ENCODE data around the gene TRIM41. TPM values are rescaled to one million over a fixed set of nuclear protein-coding genes. Genes with fewer than 3 reads are reported as not detected.
"Not testable (repeated sequence)": the region's sequence is repeated elsewhere in the genome, so short reads cannot be mapped to it uniquely, and the experiment has no call there.

TRIM41 gene
- total RNA-seq, 1 experiment from 2014 or later: 34.2 TPM

- not testable (repeated sequence) for H3K27ac Mint-ChIP-seq, DNase-seq
Observed at GRCh38 chr5:181210148-181210547, 12.9 kb upstream of the TRIM41 start.

GRCh38 chr5:181210698-181211097, 12.4 kb upstream of the TRIM41 start:
- Mint-ChIP-seq H3K9me3 (peaks cover 9 to 15% of the 10 kb centered on the region in 2 experiments; a peak in 3 of 5 replicates), H3K27me3 (ENCODE audit: low read depth) (peaks cover 30% of the 10 kb centered on the region), H3K4me1 (peaks cover 14 to 25% of the 10 kb centered on the region in 2 experiments)
- not testable (repeated sequence) for H3K79me1 ChIP-seq (ENCODE audit: insufficient read depth, low read depth, low read length, poor library complexity, severe bottlenecking); DNase-seq; H3K4me2 ChIP-seq (ENCODE audit: insufficient read depth, insufficient read length, low read length); H4K8ac ChIP-seq (replicated peaks; ENCODE audit: insufficient read length, low read depth, low read length); H4K91ac ChIP-seq (ENCODE audit: insufficient read length, low read depth, low read length); H2AFZ ChIP-seq (ENCODE audit: low read length); H3K27ac ChIP-seq (ENCODE audit: insufficient read length, low read depth, low read length); H2BK20ac ChIP-seq (ENCODE audit: low read depth, low read length, poor library complexity, severe bottlenecking); H3K9me3 ChIP-seq (ENCODE audit: control insufficient read depth, low read depth, low read length); H3T11ph ChIP-seq (ENCODE audit: low read length); H4K5ac ChIP-seq (ENCODE audit: insufficient read length, low read depth, low read length); H2BK12ac ChIP-seq (ENCODE audit: insufficient read length, low read depth, low read length); H2BK5ac ChIP-seq (ENCODE audit: insufficient read length, low read length); H3K4ac ChIP-seq (ENCODE audit: low read depth, low read length); H3K27ac Mint-ChIP-seq; H2BK120ac ChIP-seq (ENCODE audit: low read depth, low read length, poor library complexity, severe bottlenecking); H3K23me2 ChIP-seq (ENCODE audit: insufficient read length, low read depth, low read length, poor library complexity, severe bottlenecking); H4K20me1 ChIP-seq (ENCODE audit: control insufficient read depth, insufficient read depth, insufficient read length); H3K9ac ChIP-seq (ENCODE audit: extremely low read depth, insufficient read length, low read length); H3K79me2 ChIP-seq (ENCODE audit: insufficient read depth, low read length); H3K56ac ChIP-seq (ENCODE audit: insufficient read length, low read depth, low read length); H3K23ac ChIP-seq (ENCODE audit: insufficient read length, low read depth, low read length); H3K14ac ChIP-seq (ENCODE audit: insufficient read depth, low read length); H2BK15ac ChIP-seq (ENCODE audit: low read depth, low read length); H3K27me3 ChIP-seq (ENCODE audit: insufficient read depth, low read length); H3K4me3 Mint-ChIP-seq; H3K18ac ChIP-seq (ENCODE audit: insufficient read length, low read depth, low read length); H3K36me3 Mint-ChIP-seq (ENCODE audit: insufficient read depth in 1 of 3, low read depth in 3 of 3); H3K4me1 ChIP-seq (ENCODE audit: insufficient read depth, low read length); H2AK5ac ChIP-seq (ENCODE audit: insufficient read length, low read length)
- no CpG with 5 or more reads among the region's 17 CpGs for WGBS (ENCODE audit: extremely low coverage, insufficient read length, low lambda C conversion rate)

More at GRCh38 chr5:181210148-181210547, 12.9 kb upstream of the TRIM41 start:
- H3K79me2 ChIP-seq (ENCODE audit: insufficient read depth, low read length); H4K91ac ChIP-seq (ENCODE audit: insufficient read length, low read depth, low read length); H2AK5ac ChIP-seq (ENCODE audit: insufficient read length, low read length); H2BK20ac ChIP-seq (ENCODE audit: low read depth, low read length, poor library complexity, severe bottlenecking); H4K20me1 ChIP-seq (ENCODE audit: control insufficient read depth, insufficient read depth, insufficient read length); H3K14ac ChIP-seq (ENCODE audit: insufficient read depth, low read length); H3T11ph ChIP-seq (ENCODE audit: low read length); H2AFZ ChIP-seq (ENCODE audit: low read length); H2BK5ac ChIP-seq (ENCODE audit: insufficient read length, low read length); H3K56ac ChIP-seq (ENCODE audit: insufficient read length, low read depth, low read length); H3K4me3 Mint-ChIP-seq; H3K18ac ChIP-seq (ENCODE audit: insufficient read length, low read depth, low read length); H4K5ac ChIP-seq (ENCODE audit: insufficient read length, low read depth, low read length); H2BK120ac ChIP-seq (ENCODE audit: low read depth, low read length, poor library complexity, severe bottlenecking); H4K8ac ChIP-seq (replicated peaks; ENCODE audit: insufficient read length, low read depth, low read length); H3K27ac ChIP-seq (ENCODE audit: insufficient read length, low read depth, low read length); H3K79me1 ChIP-seq (ENCODE audit: insufficient read depth, low read depth, low read length, poor library complexity, severe bottlenecking); H3K4me2 ChIP-seq (ENCODE audit: insufficient read depth, insufficient read length, low read length); H3K9me3 ChIP-seq (ENCODE audit: control insufficient read depth, low read depth, low read length); H2BK12ac ChIP-seq (ENCODE audit: insufficient read length, low read depth, low read length); H3K36me3 Mint-ChIP-seq (ENCODE audit: insufficient read depth in 1 of 3, low read depth in 3 of 3); H2BK15ac ChIP-seq (ENCODE audit: low read depth, low read length); H3K4me1 ChIP-seq (ENCODE audit: insufficient read depth, low read length); H3K23ac ChIP-seq (ENCODE audit: insufficient read length, low read depth, low read length); H3K4ac ChIP-seq (ENCODE audit: low read depth, low read length); H3K9ac ChIP-seq (ENCODE audit: extremely low read depth, insufficient read length, low read length): not testable (repeated sequence)
- H3K4me1 Mint-ChIP-seq: peaks cover 15 to 29% of the 10 kb centered on the region in 2 experiments
- peaks cover 11 to 16% of the 10 kb centered on the region in 2 experiments; a peak in 3 of 5 replicates for H3K9me3 Mint-ChIP-seq
- Histone ChIP-seq H3K27me3 (ENCODE audit: insufficient read depth, low read length) (peaks cover 14% of the 10 kb centered on the region), H3K23me2 (ENCODE audit: insufficient read length, low read depth, low read length, poor library complexity, severe bottlenecking) (peaks cover 15% of the 10 kb centered on the region)
- H3K27me3 Mint-ChIP-seq (ENCODE audit: low read depth): peaks cover 36% of the 10 kb centered on the region
- no CpG with 5 or more reads among the region's 11 CpGs for WGBS (ENCODE audit: extremely low coverage, insufficient read length, low lambda C conversion rate)

All from H9 (cell line).